Nephron progenitor cell (in vitro differentiated cells): ENCODE measurements around the gene LIMS2.

Experiments used
- DNase-seq: peaks from one replicate; pipeline ENCODE4 v3.0.0; 2021
- H3K27ac Mint-ChIP-seq: 2 replicates; pipeline ENCODE4 v1.8.0; 2021; ENCODE audit warnings: mild to moderate bottlenecking, moderate library complexity, mixed read lengths
- H3K27me3 Mint-ChIP-seq: 2 replicates; pipeline ENCODE4 v1.8.0; 2021; ENCODE audit warnings: mild to moderate bottlenecking, low read depth, mixed read lengths; ENCODE audit not compliant: poor library complexity
- H3K36me3 Mint-ChIP-seq: 2 replicates; pipeline ENCODE4 v1.8.0; 2021; ENCODE audit warnings: low read depth, mixed read lengths
- H3K4me1 Mint-ChIP-seq: 2 replicates; pipeline ENCODE4 v1.8.0; 2021; ENCODE audit warnings: mixed read lengths
- H3K4me3 Mint-ChIP-seq: 2 replicates; pipeline ENCODE4 v1.8.0; 2021; ENCODE audit warnings: mild to moderate bottlenecking, moderate library complexity, mixed read lengths
- H3K9me3 Mint-ChIP-seq: 2 replicates; pipeline ENCODE4 v1.8.0; 2021; ENCODE audit warnings: mild to moderate bottlenecking, moderate library complexity, mixed read lengths
- CTCF ChIP-seq: fragments of 200-600 bp; sonication (generic); IDR thresholded peaks from 2 replicates; pipeline ENCODE4 v1.5.0; 2021; ENCODE audit warnings: antibody characterized with exemption

The LIMS2 gene

GRCh38 chr2:127633556-127634065 lies 41.7 kb downstream of the LIMS2 start:
- no peak overlapping the region for H3K27ac Mint-ChIP-seq
- TF ChIP-seq CTCF, result no peak

DNA sequence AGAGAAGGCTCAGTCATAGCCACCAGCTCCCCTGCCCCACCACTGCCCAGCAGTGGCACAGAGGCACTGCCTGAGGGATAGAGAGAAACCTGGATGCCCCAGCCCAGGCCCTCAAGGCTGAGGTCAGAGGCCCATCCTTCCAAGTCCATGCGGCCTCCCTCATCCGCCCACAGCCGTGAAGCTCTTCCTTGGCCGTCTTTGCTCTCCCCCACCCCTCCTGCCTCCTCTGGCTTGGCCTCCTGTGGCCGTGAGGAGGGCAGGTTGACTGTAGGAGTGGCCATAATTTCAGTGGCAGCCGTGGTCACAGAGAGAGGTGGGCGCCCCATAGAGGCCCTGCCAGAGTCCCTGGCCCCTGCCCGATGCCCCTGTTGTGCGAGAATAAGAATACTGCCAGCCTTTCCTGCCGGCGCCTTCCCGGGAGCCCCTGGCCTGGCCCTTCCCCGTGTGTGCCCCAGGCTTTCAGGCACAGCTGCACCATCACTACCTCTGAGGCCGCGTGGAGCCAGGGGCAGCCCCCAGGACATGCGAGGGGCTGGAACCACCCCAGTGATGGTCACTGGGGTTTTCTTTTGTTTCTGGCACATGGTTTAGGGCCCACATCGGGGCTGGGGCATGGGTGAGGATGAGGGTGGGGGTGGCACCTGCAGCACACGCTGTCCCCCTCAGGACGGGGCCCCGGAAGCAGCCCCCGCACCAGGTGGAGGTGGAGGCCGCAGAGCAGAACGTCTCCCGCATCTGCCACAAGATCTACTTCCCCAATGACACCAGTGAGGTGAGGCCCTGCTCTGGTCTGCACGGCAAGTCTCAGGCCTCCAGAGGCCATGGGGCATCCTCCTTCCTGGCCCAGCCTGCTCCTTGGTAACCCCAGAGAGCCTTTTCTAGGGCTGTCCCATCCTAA lies 42.5 kb downstream of the LIMS2 start:
- Mint-ChIP-seq H3K27me3 (no peaks in the 10 kb centered on the region), H3K4me1 (peaks cover 3% of the 10 kb centered on the region), H3K9me3 (no peaks in the 10 kb centered on the region), H3K27ac (no peak overlapping the region), H3K36me3 (no peaks in the 10 kb centered on the region), H3K4me3 (no peak overlapping the region)
- DNase-seq, result no peak
- TF ChIP-seq CTCF, result no peak

More at GRCh38 chr2:127633556-127634065, 41.7 kb downstream of the LIMS2 start:
- Mint-ChIP-seq H3K36me3 (no peaks in the 10 kb centered on the region), H3K27me3 (no peaks in the 10 kb centered on the region), H3K4me3 (no peak overlapping the region), H3K4me1 (peaks cover 8% of the 10 kb centered on the region), H3K9me3 (no peaks in the 10 kb centered on the region)
- no peak for DNase-seq

DNA sequence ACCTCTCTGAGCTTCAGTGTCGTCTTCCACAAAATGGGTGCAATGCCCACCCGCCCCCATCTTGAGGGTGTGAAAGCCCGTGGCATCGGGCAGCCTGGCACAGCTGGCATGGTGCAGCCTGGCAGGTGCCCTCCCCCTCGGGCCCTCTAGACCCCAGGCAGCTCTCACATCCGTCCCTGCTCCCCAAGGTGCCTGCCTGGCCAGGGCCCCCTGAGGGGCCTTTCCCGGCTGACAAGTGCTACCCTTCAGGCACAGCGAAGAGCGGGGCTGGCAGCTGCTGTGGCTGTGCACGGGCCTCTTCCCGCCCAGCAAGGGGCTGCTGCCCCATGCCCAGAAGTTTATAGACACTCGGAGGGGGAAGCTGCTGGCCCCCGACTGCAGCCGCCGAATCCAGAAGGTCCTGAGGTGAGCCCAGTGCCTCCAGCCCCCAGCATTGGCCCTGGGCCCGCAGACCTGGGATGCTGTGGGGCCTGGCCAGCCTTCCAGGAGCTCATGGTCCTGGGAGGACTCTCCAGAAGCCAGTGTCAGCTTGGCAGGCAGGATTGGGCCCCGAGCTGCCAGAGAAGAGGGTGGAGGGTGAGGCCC lies 43.2 kb downstream of the LIMS2 start:
- no peaks in the 10 kb centered on the region for H3K4me1 Mint-ChIP-seq
- H3K27me3 Mint-ChIP-seq, result no peaks in the 10 kb centered on the region
- H3K36me3 Mint-ChIP-seq, result no peaks in the 10 kb centered on the region
- no peak overlapping the region for H3K4me3 Mint-ChIP-seq
- no peak for DNase-seq
- no peak overlapping the region for H3K27ac Mint-ChIP-seq
- no peak for TF ChIP-seq CTCF
- H3K9me3 Mint-ChIP-seq, result no peaks in the 10 kb centered on the region

DNA sequence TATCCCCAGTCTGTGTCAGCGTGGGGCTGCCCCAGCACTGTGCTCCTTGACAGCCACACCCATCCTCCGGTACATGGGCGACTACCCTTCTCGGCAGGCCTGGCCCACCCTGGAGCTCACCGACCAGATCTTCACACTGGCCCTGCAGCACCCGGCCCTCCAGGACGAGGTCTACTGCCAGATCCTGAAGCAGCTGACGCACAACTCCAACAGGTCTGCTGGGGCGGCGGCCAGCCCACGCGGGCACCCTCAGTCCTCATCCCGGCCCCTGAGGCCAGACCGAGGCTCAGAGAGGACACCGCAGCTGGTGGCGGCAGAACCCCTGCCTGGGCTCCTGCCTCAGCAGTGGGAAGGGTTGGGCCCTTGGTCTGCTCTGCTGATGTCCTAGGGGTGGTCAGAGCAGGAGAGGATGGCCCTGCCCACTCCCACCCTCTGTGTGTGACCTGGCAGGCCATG lies 43.8 kb downstream of the LIMS2 start:
- no peak overlapping the region for H3K4me3 Mint-ChIP-seq
- no peaks in the 10 kb centered on the region for H3K36me3 Mint-ChIP-seq
- DNase-seq, result no peak
- no peaks in the 10 kb centered on the region for H3K9me3 Mint-ChIP-seq
- H3K4me1 Mint-ChIP-seq, result no peaks in the 10 kb centered on the region
- TF ChIP-seq CTCF, result no peak
- H3K27ac Mint-ChIP-seq, result no peak overlapping the region
- no peaks in the 10 kb centered on the region for H3K27me3 Mint-ChIP-seq

DNA sequence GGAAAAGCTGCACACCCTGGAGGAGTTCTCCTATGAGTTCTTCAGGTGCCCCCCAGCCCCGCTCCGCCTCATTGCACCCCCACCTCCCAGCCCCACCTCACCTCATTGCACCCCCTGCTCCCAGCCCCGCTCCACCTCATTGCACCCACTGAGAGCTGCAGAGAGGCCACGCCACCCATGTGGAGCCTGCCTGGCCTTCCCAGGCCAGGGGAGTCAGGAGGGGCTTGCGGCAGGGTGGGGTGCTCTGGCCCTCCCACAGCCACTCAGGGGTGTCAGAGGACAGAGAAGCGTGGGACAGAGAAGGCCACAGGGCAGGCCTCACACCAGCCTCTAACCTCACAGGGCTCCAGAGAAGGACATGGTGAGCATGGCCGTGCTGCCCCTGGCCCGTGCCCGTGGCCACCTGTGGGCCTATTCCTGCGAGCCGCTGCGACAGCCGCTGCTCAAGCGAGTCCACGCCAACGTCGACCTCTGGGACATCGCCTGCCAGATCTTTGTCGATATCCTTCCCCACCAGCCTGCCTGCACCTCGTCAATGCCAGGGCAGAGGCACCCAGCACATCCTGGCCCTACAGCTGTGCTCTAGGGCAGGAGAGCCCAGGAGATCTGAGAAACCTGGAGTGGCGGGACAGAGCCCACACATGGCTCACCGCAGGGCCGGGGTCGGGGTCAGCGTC lies 44.3 kb downstream of the LIMS2 start:
- DNase-seq, result no peak
- H3K27ac Mint-ChIP-seq, result no peak overlapping the region
- no peaks in the 10 kb centered on the region for H3K27me3 Mint-ChIP-seq
- H3K4me3 Mint-ChIP-seq, result no peak overlapping the region
- no peak for TF ChIP-seq CTCF
- no peaks in the 10 kb centered on the region for H3K9me3 Mint-ChIP-seq
- H3K36me3 Mint-ChIP-seq, result no peaks in the 10 kb centered on the region
- no peaks in the 10 kb centered on the region for H3K4me1 Mint-ChIP-seq
